ENCODE data around the gene ENTPD8. TPM values are rescaled to one million over a fixed set of nuclear protein-coding genes. Genes with fewer than 3 reads are reported as not detected.

The ENTPD8 gene
- total and polyA plus RNA-seq, 4 experiments from 2014 or later, result not detected

GRCh38 chr9:137435980-137436760, 5.0 kb downstream of the ENTPD8 start:
- H3K27ac ChIP-seq (ENCODE audit: low read depth, low read length), result no peak overlapping the region
- DNase-seq, result no peak
- no peaks in the 10 kb centered on the region for H3K4me1 ChIP-seq (ENCODE audit: insufficient read depth, low read length)
- no peaks in the 10 kb centered on the region for H3K9me3 Mint-ChIP-seq
- no peaks in the 10 kb centered on the region for H3K27me3 Mint-ChIP-seq
- no peak overlapping the region for H3K27ac Mint-ChIP-seq
- H3K36me3 Mint-ChIP-seq, result no peaks in the 10 kb centered on the region
- H3K9me3 ChIP-seq (ENCODE audit: control insufficient read depth in 1 of 2, low read length in 2 of 2), result no peaks in the 10 kb centered on the region
- intact Hi-C loops (cut with micrococcal nuclease), result no loop called here
- H3K4me3 Mint-ChIP-seq, result no peak overlapping the region
- POLR2A ChIA-PET (ENCODE audit: partially characterized antibody), result no interaction called here
- no peak overlapping the region for H3K4me3 ChIP-seq (ENCODE audit: low read length in 2 of 2)
- H3K36me3 ChIP-seq (ENCODE audit: insufficient read depth, low read length), result no peaks in the 10 kb centered on the region
- no peaks in the 10 kb centered on the region for H3K27me3 ChIP-seq (ENCODE audit: insufficient read depth, low read length)
- no peaks in the 10 kb centered on the region for H3K4me1 Mint-ChIP-seq
- CTCF ChIA-PET (ENCODE audit: partially characterized antibody), result no interaction called here

- no peaks in the 10 kb centered on the region for H3K36me3 Mint-ChIP-seq
- H3K4me1 ChIP-seq (ENCODE audit: insufficient read depth, low read length), result no peaks in the 10 kb centered on the region
- H3K27me3 ChIP-seq (ENCODE audit: insufficient read depth, low read length), result no peaks in the 10 kb centered on the region
- DNase-seq, result no peak
- H3K27me3 Mint-ChIP-seq, result no peaks in the 10 kb centered on the region
- no peak overlapping the region for H3K27ac Mint-ChIP-seq
- intact Hi-C loops (cut with micrococcal nuclease), result no loop called here
- ChIA-PET POLR2A (ENCODE audit: partially characterized antibody) (no interaction called here), CTCF (ENCODE audit: partially characterized antibody) (no interaction called here)
- H3K36me3 ChIP-seq (ENCODE audit: insufficient read depth, low read length), result no peaks in the 10 kb centered on the region
- no peaks in the 10 kb centered on the region for H3K9me3 ChIP-seq (ENCODE audit: control insufficient read depth in 1 of 2, low read length in 2 of 2)
- H3K4me1 Mint-ChIP-seq, result no peaks in the 10 kb centered on the region
- no peak overlapping the region for H3K4me3 Mint-ChIP-seq
- H3K4me3 ChIP-seq (ENCODE audit: low read length in 2 of 2), result no peak overlapping the region
- no peaks in the 10 kb centered on the region for H3K9me3 Mint-ChIP-seq
- H3K27ac ChIP-seq (ENCODE audit: low read depth, low read length), result no peak overlapping the region
Measured at GRCh38 chr9:137435381-137435891, 5.7 kb downstream of the ENTPD8 start.

DNA sequence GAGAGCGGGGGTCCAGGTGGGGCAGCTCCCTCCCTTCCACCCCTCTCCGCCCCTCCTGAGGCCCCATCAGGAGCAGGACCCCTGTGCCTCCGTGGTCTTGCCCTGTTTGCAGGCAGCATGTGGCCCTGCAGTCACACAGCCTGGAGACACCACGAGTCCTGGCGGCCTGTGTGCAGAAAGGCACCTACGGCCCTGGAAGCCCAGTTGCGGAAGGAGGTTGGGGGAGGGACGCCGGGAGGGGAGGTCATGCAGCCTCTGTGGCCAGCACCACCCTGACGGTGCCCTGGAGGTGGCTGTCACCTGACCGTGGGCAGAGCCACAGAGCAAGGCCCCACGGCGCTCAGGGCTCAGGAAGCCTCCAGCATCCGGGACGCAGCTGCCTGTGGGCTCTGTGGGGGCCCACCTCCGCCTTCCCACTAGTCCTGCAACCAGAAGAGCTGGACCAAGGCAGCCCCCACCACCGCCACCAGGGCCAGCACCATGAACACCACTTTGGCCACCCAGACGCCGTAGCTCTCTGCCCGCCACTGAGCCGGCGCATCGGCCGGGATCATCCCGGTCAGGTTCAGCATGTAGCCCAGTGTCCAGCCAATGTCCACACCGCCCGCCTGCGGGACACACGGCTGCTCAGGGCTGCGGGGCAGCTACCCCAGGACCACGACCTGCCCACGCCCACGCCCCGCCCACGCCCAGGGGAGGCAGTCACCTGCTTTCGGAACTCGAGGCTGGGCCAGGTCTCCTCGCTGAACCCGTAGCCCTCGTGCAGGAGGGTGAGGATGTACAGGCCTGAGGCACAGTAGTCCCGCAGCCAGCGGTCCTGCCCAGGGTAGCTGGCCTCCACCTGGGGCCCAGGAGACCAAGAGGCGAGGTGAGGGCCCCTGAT, 6.4 kb downstream of the ENTPD8 start:
- Histone ChIP-seq H3K27me3 (ENCODE audit: insufficient read depth, low read length) (no peaks in the 10 kb centered on the region), H3K4me3 (ENCODE audit: low read length in 2 of 2) (no peak overlapping the region), H3K4me1 (ENCODE audit: insufficient read depth, low read length) (no peaks in the 10 kb centered on the region), H3K9me3 (ENCODE audit: control insufficient read depth in 1 of 2, low read length in 2 of 2) (no peaks in the 10 kb centered on the region), H3K27ac (ENCODE audit: low read depth, low read length) (no peak overlapping the region), H3K36me3 (ENCODE audit: insufficient read depth, low read length) (no peaks in the 10 kb centered on the region)
- DNase-seq, result no peak
- intact Hi-C loops (cut with micrococcal nuclease), result no loop called here
- no peak overlapping the region for H3K4me3 Mint-ChIP-seq
- no peaks in the 10 kb centered on the region for H3K27me3 Mint-ChIP-seq
- no peak overlapping the region for H3K27ac Mint-ChIP-seq
- no peaks in the 10 kb centered on the region for H3K4me1 Mint-ChIP-seq
- POLR2A ChIA-PET (ENCODE audit: partially characterized antibody), result interaction anchor here (1.6 kb wide), 1 partner anchor 12 kb away, joined by 7 read pairs; the partner anchor contains the start of genes EXD3 and NOXA1
- CTCF ChIA-PET (ENCODE audit: partially characterized antibody), result no interaction called here
- H3K9me3 Mint-ChIP-seq, result no peaks in the 10 kb centered on the region
- no peaks in the 10 kb centered on the region for H3K36me3 Mint-ChIP-seq

DNA sequence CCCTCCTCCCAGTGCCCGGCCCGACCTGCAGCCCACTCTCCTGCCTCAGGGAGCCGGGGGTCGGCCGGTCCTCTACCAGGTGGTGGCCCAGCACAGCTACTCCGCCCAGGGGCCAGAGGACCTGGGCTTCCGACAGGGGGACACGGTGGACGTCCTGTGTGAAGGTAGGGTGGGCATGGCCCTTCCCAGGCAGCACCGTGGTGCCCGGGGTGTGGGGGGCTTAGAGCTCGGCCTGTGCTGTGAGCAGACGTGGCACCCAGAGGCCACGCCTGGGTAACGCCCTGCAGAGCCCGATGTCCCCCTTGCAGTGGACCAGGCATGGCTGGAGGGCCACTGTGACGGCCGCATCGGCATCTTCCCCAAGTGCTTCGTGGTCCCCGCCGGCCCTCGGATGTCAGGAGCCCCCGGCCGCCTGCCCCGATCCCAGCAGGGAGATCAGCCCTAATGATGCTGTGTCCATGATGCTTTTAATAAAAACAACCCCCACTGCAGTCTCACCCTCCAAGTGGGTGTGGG, 7.2 kb downstream of the ENTPD8 start:
- Histone ChIP-seq H3K9me3 (ENCODE audit: control insufficient read depth in 1 of 2, low read length in 2 of 2) (no peaks in the 10 kb centered on the region), H3K4me1 (ENCODE audit: insufficient read depth, low read length) (no peaks in the 10 kb centered on the region), H3K27ac (ENCODE audit: low read depth, low read length) (no peak overlapping the region), H3K4me3 (ENCODE audit: low read length in 2 of 2) (no peak overlapping the region), H3K36me3 (ENCODE audit: insufficient read depth, low read length) (no peaks in the 10 kb centered on the region), H3K27me3 (ENCODE audit: insufficient read depth, low read length) (no peaks in the 10 kb centered on the region)
- CTCF ChIA-PET (ENCODE audit: partially characterized antibody), result no interaction called here
- Mint-ChIP-seq H3K9me3 (no peaks in the 10 kb centered on the region), H3K27ac (no peak overlapping the region), H3K27me3 (no peaks in the 10 kb centered on the region), H3K36me3 (no peaks in the 10 kb centered on the region), H3K4me3 (no peak overlapping the region), H3K4me1 (no peaks in the 10 kb centered on the region)
- POLR2A ChIA-PET (ENCODE audit: partially characterized antibody), result interaction anchor here (1.6 kb wide), 1 partner anchor 11 kb away, joined by 7 read pairs; the partner anchor contains the start of genes EXD3 and NOXA1
- intact Hi-C loops (cut with micrococcal nuclease), result no loop called here
- DNase-seq, result no peak

DNA sequence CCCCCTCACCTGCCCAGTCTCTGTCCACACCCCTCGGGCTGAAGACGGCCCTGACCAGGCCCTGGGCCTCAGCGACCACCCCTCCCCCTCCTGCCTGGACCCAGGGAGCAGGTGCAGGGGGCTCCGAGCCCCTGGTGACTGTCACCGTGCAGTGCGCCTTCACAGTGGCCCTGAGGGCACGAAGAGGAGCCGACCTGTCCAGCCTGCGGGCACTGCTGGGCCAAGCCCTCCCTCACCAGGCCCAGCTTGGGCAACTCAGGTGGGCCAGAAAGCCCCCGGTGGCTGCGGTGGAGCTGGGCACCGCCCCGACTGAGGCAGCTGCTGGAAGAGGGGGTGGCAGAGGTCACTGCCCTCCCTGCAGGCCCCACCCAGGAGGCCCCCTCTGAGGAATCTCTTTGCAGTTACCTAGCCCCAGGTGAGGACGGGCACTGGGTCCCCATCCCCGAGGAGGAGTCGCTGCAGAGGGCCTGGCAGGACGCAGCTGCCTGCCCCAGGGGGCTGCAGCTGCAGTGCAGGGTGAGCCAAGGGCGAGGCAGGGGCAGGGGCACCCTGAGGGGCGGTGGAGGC, 7.7 kb downstream of the ENTPD8 start:
- ChIA-PET CTCF (ENCODE audit: partially characterized antibody) (no interaction called here), POLR2A (ENCODE audit: partially characterized antibody) (interaction anchor here (1.6 kb wide), 1 partner anchor 11 kb away, joined by 7 read pairs; the partner anchor contains the start of genes EXD3 and NOXA1)
- intact Hi-C loops (cut with micrococcal nuclease), result no loop called here
- no peaks in the 10 kb centered on the region for H3K9me3 ChIP-seq (ENCODE audit: control insufficient read depth in 1 of 2, low read length in 2 of 2)
- no peak overlapping the region for H3K4me3 ChIP-seq (ENCODE audit: low read length in 2 of 2)
- Mint-ChIP-seq H3K36me3 (no peaks in the 10 kb centered on the region), H3K27ac (no peak overlapping the region), H3K27me3 (no peaks in the 10 kb centered on the region), H3K4me3 (no peak overlapping the region), H3K4me1 (no peaks in the 10 kb centered on the region), H3K9me3 (no peaks in the 10 kb centered on the region)
- no peak overlapping the region for H3K27ac ChIP-seq (ENCODE audit: low read depth, low read length)
- no peaks in the 10 kb centered on the region for H3K4me1 ChIP-seq (ENCODE audit: insufficient read depth, low read length)
- H3K36me3 ChIP-seq (ENCODE audit: insufficient read depth, low read length), result no peaks in the 10 kb centered on the region
- no peak for DNase-seq
- H3K27me3 ChIP-seq (ENCODE audit: insufficient read depth, low read length), result no peaks in the 10 kb centered on the region

DNA sequence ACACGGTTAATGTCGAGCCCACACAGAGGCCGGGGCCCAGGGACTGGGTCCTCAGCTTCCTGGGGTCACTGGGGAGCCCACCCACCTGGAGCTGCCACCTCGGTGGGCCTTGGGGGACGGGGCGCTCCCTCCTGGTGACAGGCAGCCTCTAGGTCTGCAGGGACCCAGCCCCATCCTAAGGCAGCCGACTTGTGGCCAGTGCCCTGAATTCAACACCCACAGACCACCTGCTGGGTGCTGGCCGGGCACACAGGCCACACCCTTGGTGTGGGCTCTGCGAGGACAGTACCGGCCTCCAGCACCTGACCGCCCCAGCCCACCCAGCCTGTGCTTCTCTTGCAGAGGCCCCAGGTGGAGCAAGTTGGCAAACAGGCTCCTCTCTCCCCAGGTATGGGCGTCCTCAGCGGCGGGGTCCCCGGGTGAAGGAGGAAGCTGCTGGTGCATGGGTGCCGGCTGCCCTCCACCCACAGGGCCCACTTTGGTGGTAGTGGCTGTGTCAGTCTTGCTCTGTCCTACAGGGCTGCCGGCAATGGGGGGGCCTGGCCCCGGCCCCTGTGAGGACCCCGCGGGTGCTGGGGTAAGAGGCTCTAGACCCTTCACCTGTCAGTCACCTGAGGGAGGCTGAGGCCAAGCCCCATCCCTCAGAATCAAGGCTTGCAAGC, 8.3 kb downstream of the ENTPD8 start:
- no peak overlapping the region for H3K27ac ChIP-seq (ENCODE audit: low read depth, low read length)
- H3K9me3 ChIP-seq (ENCODE audit: control insufficient read depth in 1 of 2, low read length in 2 of 2), result no peaks in the 10 kb centered on the region
- Mint-ChIP-seq H3K9me3 (no peaks in the 10 kb centered on the region), H3K4me1 (no peaks in the 10 kb centered on the region), H3K27ac (no peak overlapping the region), H3K36me3 (no peaks in the 10 kb centered on the region), H3K27me3 (no peaks in the 10 kb centered on the region), H3K4me3 (no peak overlapping the region)
- CTCF ChIA-PET (ENCODE audit: partially characterized antibody), result no interaction called here
- POLR2A ChIA-PET (ENCODE audit: partially characterized antibody), result interaction anchor here (1.6 kb wide), 1 partner anchor 10 kb away, joined by 7 read pairs; the partner anchor contains the start of genes EXD3 and NOXA1
- H3K27me3 ChIP-seq (ENCODE audit: insufficient read depth, low read length), result no peaks in the 10 kb centered on the region
- intact Hi-C loops (cut with micrococcal nuclease), result no loop called here
- no peak for DNase-seq
- no peaks in the 10 kb centered on the region for H3K4me1 ChIP-seq (ENCODE audit: insufficient read depth, low read length)
- H3K36me3 ChIP-seq (ENCODE audit: insufficient read depth, low read length), result no peaks in the 10 kb centered on the region
- H3K4me3 ChIP-seq (ENCODE audit: low read length in 2 of 2), result no peak overlapping the region

Measured in CD4-positive, alpha-beta memory T cell (primary cell).